ENCODE results near the gene NFIX.

The NFIX gene

DNA sequence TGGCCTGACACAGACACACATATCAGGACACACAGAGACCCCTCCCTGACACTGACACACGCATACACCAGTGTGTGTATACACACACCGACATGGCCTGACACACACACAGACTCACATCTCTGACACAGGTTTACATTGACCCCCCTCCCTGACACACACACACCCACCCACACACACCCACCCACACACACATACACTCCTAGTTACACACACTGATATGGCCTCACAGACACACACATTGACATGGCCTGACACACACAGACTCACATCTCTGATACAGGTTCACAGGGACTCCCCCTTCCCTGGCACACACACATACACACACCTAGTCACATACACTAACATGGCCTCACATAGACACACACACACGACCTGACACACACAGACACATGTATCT, 4.4 kb upstream of the NFIX start:
- DNase-seq: no peak

- DNase-seq: no peak
Observed at GRCh38 chr19:12991296-12991695, 4.0 kb upstream of the NFIX start.

- DNase-seq: no peak
Observed at GRCh38 chr19:12992729-12993128, 2.5 kb upstream of the NFIX start.

DNA sequence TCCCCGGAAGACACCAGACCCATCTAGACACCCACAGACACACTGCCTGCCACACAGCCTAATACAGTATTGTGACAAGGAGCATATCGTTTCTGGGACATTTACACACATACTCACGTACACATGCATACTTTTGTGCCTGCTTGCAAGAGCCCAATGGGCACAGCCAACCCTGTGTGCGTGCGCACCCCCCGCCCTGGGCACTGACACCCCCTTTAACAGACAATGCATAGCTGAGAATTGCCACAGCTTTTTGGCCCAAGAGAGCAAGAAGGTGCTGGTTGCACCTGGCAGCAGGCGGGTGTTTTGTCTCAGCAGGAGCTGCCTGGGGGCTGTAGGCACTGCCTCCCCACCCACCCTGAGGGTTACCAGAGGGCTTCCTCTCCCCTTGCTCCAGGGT, 1.7 kb upstream of the NFIX start:
- no peak for DNase-seq

DNA sequence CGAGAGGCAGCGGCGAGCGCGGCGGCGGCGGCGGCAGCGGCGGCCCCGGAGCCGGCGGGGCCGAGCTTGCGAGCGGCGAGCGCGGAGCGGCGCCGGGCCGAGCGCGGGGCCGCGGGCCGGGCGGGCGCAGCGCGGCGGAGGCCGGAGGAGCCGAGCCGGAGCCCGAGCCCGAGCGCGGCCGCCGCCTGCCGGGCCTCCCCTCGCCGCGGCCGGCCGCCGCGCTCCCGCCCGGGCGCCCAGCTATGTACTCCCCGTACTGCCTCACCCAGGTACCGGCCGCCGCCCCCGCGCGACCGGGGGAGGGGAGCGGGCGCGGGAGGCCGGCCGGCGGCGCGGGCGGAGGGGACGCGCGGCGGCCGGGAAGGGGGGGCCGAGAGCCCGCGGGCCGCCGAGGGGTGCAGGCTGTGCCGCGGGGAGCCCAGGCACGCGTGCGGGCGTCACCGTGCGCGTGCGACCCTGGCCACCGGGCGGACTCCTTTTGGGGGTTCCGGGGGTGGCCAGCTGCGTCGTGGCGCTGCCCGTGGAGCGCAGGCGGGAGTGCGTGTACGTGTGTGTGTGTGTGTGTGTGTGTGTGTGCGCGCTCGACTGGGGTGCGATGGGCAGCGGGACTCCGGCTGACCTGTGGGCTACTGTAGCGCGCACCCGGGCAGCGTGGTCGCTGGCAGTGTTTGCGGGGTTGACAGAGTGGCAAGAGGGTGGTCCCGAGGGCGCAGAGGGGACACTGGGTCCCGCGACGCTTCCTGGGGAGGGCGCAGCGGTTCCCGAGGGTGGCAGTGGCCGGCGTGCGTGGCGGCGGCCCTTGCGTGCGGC, 526 bp downstream of the NFIX start:
- DNase-seq: no peak

GRCh38 chr19:12996406-12997094, 1.3 kb downstream of the NFIX start:
- DNase-seq: no peak

- DNase-seq: no peak
Observed at GRCh38 chr19:12997179-12997966, 2.1 kb downstream of the NFIX start.

GRCh38 chr19:12997967-12998940, 3.0 kb downstream of the NFIX start:
- no peak for DNase-seq

GRCh38 chr19:13001166-13001501, 5.9 kb downstream of the NFIX start:
- no peak for DNase-seq

DNA sequence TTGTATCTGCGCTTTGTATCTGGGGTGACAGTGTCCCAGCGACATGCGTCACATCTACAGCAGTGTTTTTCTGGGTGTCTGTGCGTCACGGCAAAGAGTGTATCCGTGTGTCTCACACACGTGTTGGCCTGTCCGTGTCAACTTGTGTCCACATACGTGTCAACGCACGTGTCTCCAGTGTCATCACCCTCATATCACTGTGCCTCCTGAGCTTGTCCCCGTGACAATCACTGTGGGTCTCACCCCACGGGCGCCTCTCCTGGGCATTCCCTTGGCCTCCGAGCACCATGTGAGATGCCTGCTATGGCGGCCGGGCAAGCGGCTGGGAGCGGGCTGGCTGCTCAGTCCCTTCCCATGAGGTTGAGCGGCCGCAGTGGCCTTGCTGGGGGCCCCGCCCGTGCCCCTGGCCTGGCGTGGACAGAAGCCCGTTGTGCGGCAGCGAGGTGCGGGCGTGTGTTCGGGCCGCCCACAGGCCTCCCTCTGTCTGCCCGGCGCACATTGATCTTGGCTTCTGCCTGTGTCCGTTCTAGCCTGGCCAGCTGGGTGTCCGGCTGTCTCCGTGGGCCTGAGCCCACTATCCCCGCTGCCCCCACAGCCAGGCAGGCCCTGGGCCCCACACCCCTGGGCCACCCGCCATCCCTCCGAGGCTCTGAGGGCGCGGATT, 6.4 kb downstream of the NFIX start:
- no peak for DNase-seq

DNA sequence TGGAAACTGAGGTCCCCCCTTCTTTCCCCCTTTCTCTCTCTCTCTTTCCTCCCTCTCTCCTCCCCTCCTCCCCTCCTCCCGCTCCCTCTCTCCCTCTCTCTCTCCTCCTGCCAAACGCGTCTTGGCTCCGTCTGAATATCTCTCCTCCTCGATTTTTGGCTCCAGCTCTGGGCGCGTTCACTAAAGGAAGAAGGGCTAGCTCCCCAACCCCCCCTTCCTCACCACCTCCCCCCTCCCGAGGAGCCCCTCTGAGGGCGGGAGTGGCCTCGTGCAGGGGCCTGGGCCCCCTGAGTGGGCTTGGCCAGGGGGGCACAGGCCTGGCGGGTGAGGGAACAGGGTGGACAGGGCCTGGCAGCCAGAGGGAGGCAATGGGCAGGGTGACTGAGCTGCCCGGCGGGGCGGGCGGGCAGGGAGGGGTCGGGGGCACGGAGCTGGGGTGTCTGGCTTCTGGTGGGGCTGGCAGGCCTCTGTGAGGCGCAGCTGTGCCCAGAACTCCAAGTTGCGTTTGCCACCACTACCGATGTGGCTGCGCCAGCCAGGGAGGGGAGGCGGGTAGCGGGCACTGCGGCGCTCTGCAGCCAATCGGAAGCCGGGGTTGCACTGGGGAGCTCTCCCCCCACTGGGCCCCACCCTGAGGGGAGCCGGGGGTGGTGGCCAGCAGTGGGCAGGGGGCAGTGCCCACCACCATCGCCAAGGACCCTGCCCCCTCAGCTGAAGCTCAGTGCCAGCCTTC, 7.1 kb downstream of the NFIX start:
- DNase-seq: no peak

GRCh38 chr19:13003081-13003480, 7.8 kb downstream of the NFIX start:
- no peak for DNase-seq

DNA sequence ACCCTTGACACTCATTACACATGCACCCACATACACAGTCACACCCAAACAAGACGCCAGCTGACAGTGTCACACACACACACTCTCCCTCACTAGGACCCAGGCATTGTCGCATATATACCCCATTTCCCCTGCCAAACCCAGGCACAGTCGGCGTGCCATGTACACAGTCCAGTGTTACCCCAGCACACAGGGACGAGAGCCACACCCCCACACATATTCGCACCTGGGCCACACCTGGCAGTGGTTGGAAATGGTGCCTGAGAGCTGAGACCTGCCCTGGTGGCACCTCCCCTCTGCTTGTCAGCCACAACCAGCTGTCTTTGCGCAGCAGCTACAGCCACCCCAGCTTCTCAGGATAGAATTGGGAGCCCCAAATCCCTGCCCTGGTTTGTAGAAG, 9.0 kb downstream of the NFIX start:
- no peak for DNase-seq

GRCh38 chr19:13005253-13005652, 10.0 kb downstream of the NFIX start:
- DNase-seq: no peak

DNA sequence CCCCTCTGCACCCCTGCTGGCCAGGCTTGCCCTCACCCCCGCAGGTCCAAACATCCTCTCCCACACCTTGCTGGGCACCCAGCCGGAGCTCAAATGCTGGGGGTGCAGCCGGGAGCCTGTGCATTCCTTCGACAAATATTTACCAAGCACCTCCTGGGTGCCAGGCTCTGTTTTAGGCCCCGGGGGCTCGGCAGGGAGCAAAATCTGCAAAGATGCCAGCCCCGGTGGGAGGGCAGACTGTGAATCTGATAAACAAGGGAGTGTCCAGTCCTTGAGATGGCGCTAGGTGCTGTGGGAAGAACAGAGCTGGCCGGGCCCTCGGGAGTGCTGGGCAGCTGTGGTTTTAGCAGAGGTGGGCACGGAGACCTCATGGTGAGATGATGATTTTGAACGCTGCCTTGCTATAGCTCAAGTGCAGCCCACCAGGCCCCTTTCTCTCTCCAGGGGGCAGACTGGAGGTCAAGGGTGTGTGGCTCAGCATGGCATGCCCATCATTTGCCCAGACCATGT, 10.6 kb downstream of the NFIX start:
- no peak for DNase-seq

- DNase-seq: no peak
Observed at GRCh38 chr19:13006431-13007281, 11.4 kb downstream of the NFIX start.

- DNase-seq: no peak
Observed at GRCh38 chr19:13007292-13008045, 12.2 kb downstream of the NFIX start.

GRCh38 chr19:13008926-13009787, 13.9 kb downstream of the NFIX start:
- no peak for DNase-seq
